Measurements from ENCODE around the gene TP73. TPM values are rescaled to one million over a fixed set of nuclear protein-coding genes. Genes with fewer than 3 reads are reported as not detected.
A peak's percentile ranks its signal among the peaks of the same experiment; 100 is the strongest.

The TP73 gene
- total RNA-seq, 2 donors from 2014 or later = not detected

DNA sequence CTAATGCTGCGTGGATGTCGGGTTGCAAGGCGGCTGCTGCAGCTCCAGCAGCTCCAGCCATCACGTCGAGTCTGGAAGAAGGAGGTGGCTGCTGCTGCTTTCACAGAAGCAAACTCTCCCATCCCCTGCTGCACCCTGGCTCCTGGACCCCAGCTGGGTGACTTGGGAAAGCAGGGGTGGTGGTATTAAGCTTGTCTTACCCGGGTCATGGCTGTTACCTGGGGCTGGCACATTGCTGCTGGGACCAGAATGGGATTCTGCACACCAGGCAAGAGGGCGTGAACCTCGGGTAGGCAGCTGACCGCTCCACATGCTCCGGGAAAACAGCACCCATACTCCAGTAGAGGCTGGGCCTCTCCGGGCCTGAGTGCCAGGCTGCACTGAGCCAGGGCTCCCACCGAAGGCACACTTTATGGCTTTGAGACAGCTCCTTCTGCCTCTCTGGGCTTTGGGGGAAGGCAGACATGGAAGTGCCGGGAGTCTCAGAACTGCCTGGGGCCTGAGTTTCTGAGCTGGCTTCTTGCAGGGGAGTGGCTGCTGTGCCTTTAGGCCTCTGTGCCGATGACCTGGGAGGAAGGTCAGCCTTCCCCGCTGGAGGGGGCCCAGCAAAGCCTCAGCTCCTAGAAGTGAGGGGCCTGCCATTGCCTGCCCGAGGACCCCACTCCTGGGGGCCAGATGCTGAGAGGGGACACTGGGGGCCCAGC, 121.4 kb downstream of the TP73 start:
- H3K4me1 ChIP-seq (ENCODE audit: control insufficient read depth in 1 of 2, low read depth in 2 of 2) = peaks cover 6 to 23% of the 10 kb centered on the region in 2 donors
- no peak for ATAC-seq (ENCODE audit: insufficient number of reproducible peaks, low FRiP score, low read depth)
- H3K4me3 ChIP-seq = no peak overlapping the region

DNA sequence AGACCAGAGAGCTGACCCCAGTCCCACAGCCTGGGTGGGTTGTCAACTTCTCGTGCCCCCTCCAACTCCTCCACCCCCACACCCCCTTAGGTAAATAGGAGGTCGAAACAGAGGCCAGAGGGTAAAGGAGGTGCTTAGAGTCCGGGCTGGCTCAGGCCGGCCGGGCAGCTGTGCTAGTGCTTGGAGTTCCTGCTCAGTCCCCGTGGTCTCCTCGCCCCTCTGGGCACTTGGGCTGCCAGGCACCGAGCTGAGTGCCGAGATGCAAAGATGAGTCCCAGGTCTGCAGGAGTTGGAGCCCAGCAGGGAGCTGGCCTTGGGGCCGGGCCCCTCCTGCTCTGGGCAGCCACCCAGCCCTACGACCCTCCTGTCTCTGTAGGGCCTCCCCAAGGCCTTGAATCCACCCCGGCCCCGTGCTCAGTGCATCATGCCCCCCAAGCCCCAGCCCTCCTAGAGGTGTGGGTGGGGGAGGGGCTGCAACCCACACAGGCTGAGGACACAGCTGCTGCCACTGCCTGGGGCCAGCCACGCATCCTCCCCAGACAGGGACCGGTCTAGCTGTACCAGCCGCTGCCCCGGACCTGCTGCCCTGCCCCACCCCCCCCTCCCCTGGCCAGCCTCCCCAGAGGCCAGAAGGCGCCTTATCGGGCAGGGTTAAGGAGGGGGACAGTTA, 122.1 kb downstream of the TP73 start:
- peaks cover 4% of the 10 kb centered on the region for H3K36me3 ChIP-seq
- no peaks in the 10 kb centered on the region for H3K27me3 ChIP-seq (replicated peaks; ENCODE audit: insufficient read depth)
- ATAC-seq (ENCODE audit: insufficient number of reproducible peaks, low FRiP score, low read depth) (no peak), DNase-seq (ENCODE audit: low spot score) (no peak)
- H3K9me3 ChIP-seq = no peaks in the 10 kb centered on the region
- H3K4me1 ChIP-seq (ENCODE audit: control insufficient read depth in 1 of 2, low read depth in 2 of 2) = peaks cover 6 to 23% of the 10 kb centered on the region in 2 donors
- H3K27ac ChIP-seq = no peak overlapping the region
- no peak overlapping the region for H3K4me3 ChIP-seq
- TF ChIP-seq, protein P1, sequence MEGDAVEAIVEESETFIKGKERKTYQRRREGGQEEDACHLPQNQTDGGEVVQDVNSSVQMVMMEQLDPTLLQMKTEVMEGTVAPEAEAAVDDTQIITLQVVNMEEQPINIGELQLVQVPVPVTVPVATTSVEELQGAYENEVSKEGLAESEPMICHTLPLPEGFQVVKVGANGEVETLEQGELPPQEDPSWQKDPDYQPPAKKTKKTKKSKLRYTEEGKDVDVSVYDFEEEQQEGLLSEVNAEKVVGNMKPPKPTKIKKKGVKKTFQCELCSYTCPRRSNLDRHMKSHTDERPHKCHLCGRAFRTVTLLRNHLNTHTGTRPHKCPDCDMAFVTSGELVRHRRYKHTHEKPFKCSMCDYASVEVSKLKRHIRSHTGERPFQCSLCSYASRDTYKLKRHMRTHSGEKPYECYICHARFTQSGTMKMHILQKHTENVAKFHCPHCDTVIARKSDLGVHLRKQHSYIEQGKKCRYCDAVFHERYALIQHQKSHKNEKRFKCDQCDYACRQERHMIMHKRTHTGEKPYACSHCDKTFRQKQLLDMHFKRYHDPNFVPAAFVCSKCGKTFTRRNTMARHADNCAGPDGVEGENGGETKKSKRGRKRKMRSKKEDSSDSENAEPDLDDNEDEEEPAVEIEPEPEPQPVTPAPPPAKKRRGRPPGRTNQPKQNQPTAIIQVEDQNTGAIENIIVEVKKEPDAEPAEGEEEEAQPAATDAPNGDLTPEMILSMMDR (IDR thresholded peaks at IDR 0.05) = no peak

More for the DNA sequence above, 121.4 kb downstream of the TP73 start:
- TF ChIP-seq, protein P1 (IDR thresholded peaks at IDR 0.05) = no peak
- peak overlapping the region; percentile 62 to 72 for H3K27ac ChIP-seq
- no peaks in the 10 kb centered on the region for H3K9me3 ChIP-seq
- no peaks in the 10 kb centered on the region for H3K27me3 ChIP-seq (replicated peaks; ENCODE audit: insufficient read depth)
- DNase-seq (ENCODE audit: low spot score) = no peak
- no peaks in the 10 kb centered on the region for H3K36me3 ChIP-seq

DNA sequence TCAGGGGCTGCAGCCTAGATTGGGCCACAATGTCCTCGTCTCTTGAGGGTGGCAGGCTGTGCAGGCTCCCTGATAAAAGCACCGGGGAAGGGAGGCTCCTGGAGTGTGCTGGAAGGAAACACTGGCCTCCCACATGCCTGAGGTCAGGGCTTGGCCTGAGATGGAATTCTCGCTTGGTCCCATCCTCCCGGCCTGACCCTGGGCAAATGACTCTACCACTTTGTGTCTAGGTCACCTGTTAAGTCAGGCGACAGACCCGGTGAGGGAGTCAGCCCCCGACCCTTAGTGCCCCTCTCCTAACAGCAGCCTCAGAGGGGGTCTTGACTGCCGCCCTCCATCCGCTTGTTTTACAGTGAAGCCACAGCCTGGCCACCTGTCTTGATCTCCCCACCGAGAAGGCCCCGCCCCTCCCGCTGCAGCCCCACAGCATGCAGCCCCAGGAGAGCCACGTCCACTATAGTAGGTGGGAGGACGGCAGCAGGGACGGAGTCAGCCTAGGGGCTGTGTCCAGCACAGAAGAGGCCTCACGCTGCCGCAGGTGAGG, 122.7 kb downstream of the TP73 start:
- no peaks in the 10 kb centered on the region for H3K9me3 ChIP-seq
- H3K4me1 ChIP-seq (ENCODE audit: control insufficient read depth in 1 of 2, low read depth in 2 of 2) = peaks cover 6 to 23% of the 10 kb centered on the region in 2 donors
- no peak overlapping the region for H3K4me3 ChIP-seq
- H3K36me3 ChIP-seq = peaks cover 10% of the 10 kb centered on the region
- H3K27ac ChIP-seq = no peak overlapping the region
- DNase-seq (ENCODE audit: low spot score) (no peak), ATAC-seq (ENCODE audit: insufficient number of reproducible peaks, low FRiP score, low read depth) (no peak)
- H3K27me3 ChIP-seq (replicated peaks; ENCODE audit: insufficient read depth) = no peaks in the 10 kb centered on the region
- TF ChIP-seq, protein P1 (IDR thresholded peaks at IDR 0.05) = no peak

DNA sequence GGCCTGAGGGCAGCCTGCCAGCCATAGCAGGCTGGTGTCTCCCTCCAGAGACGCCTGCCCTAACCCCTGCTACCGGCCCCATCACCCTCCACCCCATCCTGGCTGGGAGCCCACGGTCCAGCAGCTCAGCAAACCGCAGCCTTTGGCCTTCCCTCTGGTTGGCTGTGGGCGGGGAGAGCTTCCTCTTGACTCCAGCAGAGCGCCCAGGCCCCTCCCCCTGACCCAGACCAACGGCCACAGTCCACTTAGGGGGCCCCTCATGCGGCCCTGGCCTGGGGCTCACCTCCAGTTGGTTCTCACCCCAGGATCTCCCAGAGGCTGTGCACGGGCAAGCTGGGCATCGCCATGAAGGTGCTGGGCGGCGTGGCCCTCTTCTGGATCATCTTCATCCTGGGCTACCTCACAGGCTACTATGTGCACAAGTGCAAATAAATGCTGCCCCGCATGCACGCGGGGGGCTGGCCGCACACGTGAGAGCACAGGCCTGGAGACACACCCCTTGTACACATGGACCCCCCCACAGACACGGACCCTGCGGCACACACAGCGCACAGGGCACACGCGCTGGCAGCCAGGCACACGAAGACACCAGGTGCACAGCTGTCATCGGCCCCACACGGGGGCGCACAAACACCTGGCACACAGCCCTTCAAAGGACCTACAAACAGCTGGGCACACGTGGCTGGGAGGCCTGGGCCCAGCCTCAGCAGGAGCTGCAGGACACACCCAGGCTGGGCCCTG, 123.3 kb downstream of the TP73 start:
- DNase-seq (ENCODE audit: low spot score) (no peak), ATAC-seq (ENCODE audit: insufficient number of reproducible peaks, low FRiP score, low read depth) (no peak)
- H3K27ac ChIP-seq = no peak overlapping the region

More for the DNA sequence above, 123.3 kb downstream of the TP73 start:
- TF ChIP-seq, protein P1 (IDR thresholded peaks at IDR 0.05) = no peak
- Histone ChIP-seq H3K36me3 (peaks cover 10% of the 10 kb centered on the region), H3K4me1 (ENCODE audit: control insufficient read depth in 1 of 2, low read depth in 2 of 2) (peaks cover 6 to 23% of the 10 kb centered on the region in 2 donors), H3K27me3 (replicated peaks; ENCODE audit: insufficient read depth) (no peaks in the 10 kb centered on the region), H3K9me3 (no peaks in the 10 kb centered on the region), H3K4me3 (no peak overlapping the region)

Measured in thoracic aorta (tissue), 2 donors.